ENCODE measurements around the gene TRIM15. TPM values are rescaled to one million over a fixed set of nuclear protein-coding genes. Genes with fewer than 3 reads are reported as not detected.

Gene TRIM15
- total and polyA plus RNA-seq, 10 of the 15 experiments (the other 5 are each of a cell fraction or from before 2014, with no cell fraction given), result 0.29 TPM; not detected in 9

- Histone ChIP-seq H3K9ac (ENCODE audit: control insufficient read depth, insufficient read depth, low read length) (no peak overlapping the region), H3K27ac (ENCODE audit: control insufficient read depth, insufficient read depth) (no peak overlapping the region), H3K4me1 (ENCODE audit: control insufficient read depth, insufficient read depth, low read length) (peaks cover 7% of the 10 kb centered on the region; the same call in 1 of the 2 replicates), H3K4me2 (ENCODE audit: control insufficient read depth, insufficient read depth) (no peak overlapping the region), H4K20me1 (ENCODE audit: control insufficient read depth, insufficient read depth) (no peaks in the 10 kb centered on the region), H2AFZ (ENCODE audit: control insufficient read depth, low read depth, low read length) (no peak overlapping the region), H3K9me3 (replicated peaks; ENCODE audit: control insufficient read depth, insufficient read depth, low read length) (no peaks in the 10 kb centered on the region), H3K79me2 (ENCODE audit: control insufficient read depth, insufficient read depth, low read length) (no peaks in the 10 kb centered on the region), H3K36me3 (ENCODE audit: control insufficient read depth in 2 of 2, insufficient read depth in 2 of 2, low read length in 1 of 2) (no peaks in the 10 kb centered on the region), H3K4me3 (no peak overlapping the region), H3K27me3 (replicated peaks in 1 of 2; ENCODE audit: control insufficient read depth in 2 of 2, insufficient read depth in 2 of 2, low read length in 1 of 2) (peaks cover 0 to 5% of the 10 kb centered on the region in 2 experiments; a peak in 2 of 4 replicates)
- SMC1A ChIA-PET (ENCODE audit: uncharacterized antibody, unreplicated experiment), result interaction anchor here (1.2 to 18.7 kb wide), 3 partner anchors 26 to 33 kb away, joined by 4 to 647 read pairs (median 4); partner anchors contain the start of gene TRIM31
- in situ Hi-C loops (cut with MboI) (no loop called here), intact Hi-C loops (cut with micrococcal nuclease; ENCODE audit: unreplicated experiment) (no loop called here)
- CTCF ChIA-PET, result interaction anchor here (0.7 to 8.5 kb wide), 2 partner anchors 31 to 84 kb away, joined by 4 to 561 read pairs; no protein-coding TSS in a partner anchor
- no peak for DNase-seq (ENCODE audit: low read depth, low spot score)
- no peak for TF ChIP-seq PML (IDR thresholded peaks at IDR 0.05; ENCODE audit: low read length)
- no peak for TF ChIP-seq MYB (IDR thresholded peaks at IDR 0.05; ENCODE audit: borderline replicate concordance, low read depth, low read length)
- no peak for TF ChIP-seq TBL1XR1 (IDR thresholded peaks at IDR 0.05; ENCODE audit: low read depth, low read length)
- no peak for TF ChIP-seq NRF1 (conservative IDR thresholded peaks at IDR 0.05; ENCODE audit: low read depth, low read length)
- TF ChIP-seq EZH2 (IDR thresholded peaks at IDR 0.05; ENCODE audit: borderline replicate concordance, control insufficient read depth, low read depth, low read length), result no peak
- no peak for TF ChIP-seq SIN3A (IDR thresholded peaks at IDR 0.05; ENCODE audit: low read depth, low read length)
- no peak for TF ChIP-seq NFXL1 (IDR thresholded peaks at IDR 0.05; ENCODE audit: borderline replicate concordance)
- TF ChIP-seq IKZF2 (IDR thresholded peaks at IDR 0.05), result no peak
- no peak for TF ChIP-seq HCFC1 (IDR thresholded peaks at IDR 0.05; ENCODE audit: low read length)
- TF ChIP-seq MYC (IDR thresholded peaks at IDR 0.05; ENCODE audit: insufficient read depth, insufficient read length, insufficient replicate concordance, low read length, severe bottlenecking), result no peak
- no peak for TF ChIP-seq ETV6 (conservative IDR thresholded peaks at IDR 0.05 in 1 of 2, IDR thresholded peaks at IDR 0.05 in 1 of 2; ENCODE audit: borderline replicate concordance in 1 of 2, low read depth in 1 of 2)
- TF ChIP-seq ZNF207 (IDR thresholded peaks at IDR 0.05; ENCODE audit: borderline replicate concordance), result no peak
- no peak for TF ChIP-seq ZBED1 (IDR thresholded peaks at IDR 0.05; ENCODE audit: borderline replicate concordance)
- TF ChIP-seq EED (IDR thresholded peaks at IDR 0.05; ENCODE audit: low read depth), result no peak
- TF ChIP-seq SREBF2 (IDR thresholded peaks at IDR 0.05; ENCODE audit: low read length), result no peak
- no peak for TF ChIP-seq SIX5 (IDR thresholded peaks at IDR 0.05; ENCODE audit: low read depth, low read length, severe bottlenecking)
- TF ChIP-seq STAT1 (conservative IDR thresholded peaks at IDR 0.05), result no peak
- no peak for TF ChIP-seq DPF2 (IDR thresholded peaks at IDR 0.05)
- no peak for TF ChIP-seq NR2C1 (IDR thresholded peaks at IDR 0.05)
- TF ChIP-seq PRDM15 (CRISPR knock-in tag; IDR thresholded peaks at IDR 0.05), result no peak
- POLR2A ChIA-PET, result no interaction called here
- BruUV-seq (replicated peaks), result no TSS peak
- ATAC-seq, result no peak
- RAD21 ChIA-PET (ENCODE audit: unreplicated experiment), result interaction anchor here (0.6 to 8.5 kb wide), 2 partner anchors 30 to 43 kb away, joined by 3 to 333 read pairs; no protein-coding TSS in a partner anchor
- no peak for FAIRE-seq
- 98% methylated on average over 2 of the region's 2 CpGs for WGBS (ENCODE audit: insufficient coverage, insufficient replicate concordance, low lambda C conversion rate, missing lambda C conversion rate)
Observed at GRCh38 chr6:30135147-30135546, 28.2 kb upstream of the TRIM15 start.

Data from GM12878 (cell line).